Stimulated activated CD8-positive, alpha-beta memory T cell treated with anti-CD3 and anti-CD28 coated beads, Interleukin-12 subunit alpha, Interleukin-12 subunit beta, amount 100 ng/mL, for 24 hours (primary cell): ENCODE measurements around the gene PIGN.
"Not testable (repeated sequence)": the region's sequence is repeated elsewhere in the genome, so short reads cannot be mapped to it uniquely, and the experiment has no call there.

ENCODE experiments used
- DNase-seq: peaks from one replicate; pipeline ENCODE4 v3.0.0-alpha.2; 2020; ENCODE audit errors: extremely low read depth

The PIGN gene

GRCh38 chr18:62179213-62179612, 7.6 kb downstream of the PIGN start:
- no peak for DNase-seq

DNA sequence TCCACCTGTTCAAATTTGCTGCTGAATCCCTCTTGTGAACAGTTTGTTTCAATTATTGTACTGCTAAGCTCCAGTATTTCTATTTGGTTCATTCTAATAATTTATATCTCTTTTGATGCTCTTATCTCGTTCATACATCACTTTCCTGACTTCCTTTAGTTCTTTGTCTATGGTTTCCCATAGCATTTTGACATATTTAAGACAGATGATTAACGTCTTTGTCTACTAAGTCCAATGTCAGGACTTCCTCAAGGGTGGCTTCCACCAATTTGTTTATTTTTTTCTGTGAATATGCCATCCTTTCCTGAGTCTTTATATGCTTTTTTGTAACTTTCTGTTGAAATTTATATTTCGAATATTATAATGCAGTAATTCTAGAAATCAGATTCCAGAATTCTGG, 9.6 kb downstream of the PIGN start:
- no peak for DNase-seq

DNA sequence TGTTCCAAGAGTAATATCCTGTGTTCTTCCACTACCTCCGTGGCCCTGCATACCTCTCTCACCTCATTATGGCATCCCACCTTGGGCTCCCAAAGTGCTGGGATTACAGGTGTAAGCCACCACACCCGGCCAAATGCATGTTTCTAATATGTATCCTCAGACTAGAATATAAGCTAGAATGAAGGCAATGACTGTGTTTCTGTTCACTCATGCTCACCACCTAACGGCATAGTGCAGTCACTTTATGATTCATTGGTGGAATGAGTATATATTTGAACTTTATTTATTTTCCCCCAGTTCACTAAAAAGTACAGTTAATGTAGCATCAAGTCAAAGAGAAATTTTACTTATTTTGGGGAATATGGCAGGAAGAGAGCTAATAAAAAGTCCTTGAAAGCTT, 11.3 kb downstream of the PIGN start:
- DNase-seq = no peak

DNA sequence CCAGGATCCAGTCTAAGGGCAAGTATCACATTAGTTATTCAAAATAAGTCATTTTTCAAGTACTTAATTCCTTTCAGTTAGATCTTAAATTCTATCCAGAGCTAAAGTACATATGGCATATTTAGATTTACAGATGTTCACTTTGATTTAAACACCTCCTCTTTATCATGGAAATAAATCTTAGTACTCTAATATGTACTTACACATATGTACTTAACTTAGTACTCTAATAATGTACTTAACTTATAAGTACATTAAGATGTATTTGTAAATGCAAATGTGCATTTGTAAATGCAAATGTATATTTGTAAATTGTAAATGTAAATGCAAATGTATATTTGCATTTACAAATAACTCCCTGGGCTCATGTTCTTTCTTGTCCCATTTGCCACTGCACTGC, 14.6 kb downstream of the PIGN start:
- DNase-seq = no peak

- no peak for DNase-seq
Observed at GRCh38 chr18:62170857-62171256, 16.0 kb downstream of the PIGN start.

DNA sequence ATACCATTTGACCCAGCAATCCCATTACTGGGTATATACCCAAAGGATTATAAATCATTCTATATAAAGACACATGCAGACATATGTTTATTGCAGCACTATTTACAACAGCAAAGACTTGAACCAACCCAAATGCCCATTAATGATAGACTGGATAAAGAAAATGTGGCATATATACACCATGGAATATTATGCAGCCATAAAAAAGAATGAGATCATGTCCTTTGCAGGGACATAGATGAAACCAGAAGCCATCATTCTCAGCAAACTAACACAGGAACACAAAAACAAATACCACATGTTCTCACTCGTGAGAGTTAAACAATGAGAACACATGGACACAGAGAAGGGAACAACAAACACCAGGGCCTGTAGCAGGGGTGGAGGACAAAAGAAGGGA, 20.3 kb downstream of the PIGN start:
- not testable (repeated sequence) for DNase-seq

- no peak for DNase-seq
Observed at GRCh38 chr18:62165583-62165982, 21.3 kb downstream of the PIGN start.

- no peak for DNase-seq
Observed at GRCh38 chr18:62164855-62165487, 21.9 kb downstream of the PIGN start.

DNA sequence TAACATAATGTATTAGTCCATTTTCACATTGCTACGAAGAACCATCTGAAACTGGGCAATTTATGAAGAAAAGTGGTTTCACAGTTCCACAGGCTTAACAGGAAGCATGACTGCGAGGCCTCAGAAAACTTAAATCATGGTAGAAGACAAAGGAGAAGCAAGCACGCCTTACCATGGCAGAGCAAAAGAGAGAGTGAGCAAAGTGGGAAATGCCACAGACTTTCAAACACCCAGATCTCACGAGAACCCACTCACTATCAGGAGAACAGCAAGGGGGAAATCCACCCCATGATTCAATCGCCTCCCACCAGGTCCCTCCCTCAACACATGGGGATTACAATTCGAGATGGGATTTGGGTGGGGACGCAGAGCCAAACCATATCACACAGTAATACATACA, 22.5 kb downstream of the PIGN start:
- DNase-seq = no peak

GRCh38 chr18:62157843-62158242, 29.0 kb downstream of the PIGN start:
- no peak for DNase-seq

DNA sequence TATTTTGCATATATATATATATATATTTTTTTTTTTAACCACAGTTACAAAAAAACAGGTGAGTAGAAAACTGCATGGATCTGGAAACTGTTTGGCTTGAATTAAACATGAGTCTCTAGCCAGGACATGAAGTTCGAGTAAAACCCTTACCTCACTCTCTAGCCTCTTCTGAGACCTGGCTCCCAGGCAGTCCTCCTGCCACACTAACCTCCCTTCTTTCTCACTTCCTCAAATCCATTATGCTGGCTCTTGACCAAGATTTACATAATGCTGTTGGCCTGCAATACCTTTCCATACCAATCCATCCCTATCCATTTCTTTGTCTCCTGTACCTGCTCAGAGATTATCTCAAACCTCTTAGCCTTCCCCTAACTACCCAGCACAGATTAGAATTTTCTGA, 34.0 kb downstream of the PIGN start:
- no peak for DNase-seq

GRCh38 chr18:62151068-62151771, 35.6 kb downstream of the PIGN start:
- DNase-seq = no peak

DNA sequence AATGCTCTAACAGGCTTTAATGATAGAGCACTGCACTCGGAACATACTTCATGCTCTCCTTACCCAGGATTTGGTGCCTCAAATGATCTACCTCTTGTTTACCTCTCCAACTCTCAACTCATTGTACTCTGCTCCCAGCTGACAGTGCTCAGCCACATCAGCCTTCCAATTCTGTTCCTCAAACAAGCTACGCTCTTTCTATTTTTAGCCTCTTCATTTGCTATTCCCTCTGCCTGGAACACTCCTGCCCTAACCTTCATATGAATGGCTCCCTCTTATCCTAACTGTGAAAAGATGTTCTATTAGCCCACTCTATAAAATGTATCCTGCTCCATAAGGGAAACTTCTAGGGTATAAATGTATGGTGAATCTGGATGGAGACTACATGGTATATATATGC, 42.5 kb downstream of the PIGN start:
- no peak for DNase-seq

DNA sequence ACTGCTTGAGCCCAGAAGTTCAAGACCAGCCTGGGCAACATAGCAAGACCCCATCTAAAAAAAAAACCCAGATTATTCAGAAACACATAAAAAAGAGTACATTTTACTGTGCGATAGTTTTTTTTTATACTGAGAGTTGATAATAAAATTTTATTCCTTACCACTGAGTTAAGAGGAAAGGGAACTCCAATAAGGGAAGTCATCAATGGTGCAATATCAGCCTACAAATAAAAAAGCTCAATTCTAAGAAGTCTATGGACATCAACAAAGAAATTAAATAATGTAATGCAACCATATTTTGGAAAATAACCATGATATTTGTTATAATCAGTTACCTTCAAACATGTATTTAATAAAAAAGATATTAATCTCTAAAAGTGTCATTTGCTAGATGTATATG, 46.6 kb downstream of the PIGN start:
- no peak for DNase-seq

GRCh38 chr18:62138461-62139235, 48.2 kb downstream of the PIGN start:
- DNase-seq = no peak

DNA sequence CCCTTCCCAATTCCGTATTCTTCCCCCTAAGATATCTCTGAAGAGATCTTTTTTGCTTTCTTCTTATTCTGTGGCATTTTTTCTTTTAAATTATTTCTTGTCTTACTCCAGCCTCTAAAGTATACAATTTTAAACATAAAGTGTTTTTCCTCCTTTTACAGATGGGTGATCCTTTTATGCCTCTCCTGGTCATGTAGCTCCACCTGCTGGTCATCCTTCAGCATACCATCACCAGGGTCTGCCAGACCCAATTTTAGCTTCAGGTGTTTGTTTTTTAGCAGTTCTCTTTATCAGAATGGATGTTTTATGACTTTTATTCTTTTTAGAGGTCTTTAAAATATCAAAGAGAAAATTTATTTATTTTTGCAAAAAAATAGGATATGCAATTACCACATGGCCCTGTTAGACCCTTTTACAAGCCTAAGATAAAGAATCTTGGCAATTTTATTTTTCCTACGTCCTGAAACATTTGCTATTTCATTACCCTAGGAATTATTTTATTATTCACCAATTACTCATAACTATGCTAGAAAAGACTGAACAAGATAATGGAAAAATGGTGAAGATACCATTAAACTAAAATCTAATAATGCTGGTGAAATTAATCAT, 55.5 kb downstream of the PIGN start:
- peak; percentile 11 for DNase-seq

DNA sequence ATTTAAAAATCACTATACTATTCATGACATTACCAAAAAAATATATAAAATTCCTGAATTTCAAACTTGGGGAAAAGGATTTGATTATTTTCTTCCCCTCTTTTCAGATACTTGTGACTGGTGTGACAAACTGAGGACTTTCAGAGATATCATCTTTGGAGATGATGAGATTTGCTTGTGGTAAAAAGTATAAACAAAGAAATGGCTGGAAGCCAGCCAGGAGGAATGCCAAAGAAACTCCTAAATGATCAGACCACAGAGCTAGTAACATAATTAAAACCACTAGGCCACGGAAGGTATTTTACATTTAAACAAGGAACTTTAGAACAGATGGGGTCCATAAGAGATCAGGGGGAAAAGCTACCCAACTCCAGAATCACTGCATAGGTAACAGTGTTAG, 58.7 kb downstream of the PIGN start:
- no peak for DNase-seq

DNA sequence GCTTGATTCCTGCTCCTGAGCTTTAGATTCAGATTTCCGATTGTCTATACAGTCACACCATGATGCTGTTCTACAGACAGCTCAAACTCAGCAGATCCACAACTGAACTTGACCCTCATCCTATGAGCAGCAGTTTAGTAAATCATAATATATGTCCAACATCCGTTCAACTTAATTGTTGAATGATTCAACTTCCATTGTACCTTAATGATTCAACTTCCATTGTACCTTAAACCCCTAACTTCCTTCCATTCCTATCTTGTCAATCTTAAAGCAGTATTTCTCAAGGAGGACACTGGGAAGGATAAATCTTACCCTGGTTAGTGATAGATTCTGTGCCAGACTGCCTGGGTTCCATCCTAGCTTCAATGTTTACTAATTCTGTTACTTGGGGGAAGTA, 60.1 kb downstream of the PIGN start:
- DNase-seq = no peak

GRCh38 chr18:62125702-62126101, 61.2 kb downstream of the PIGN start:
- no peak for DNase-seq

GRCh38 chr18:62122330-62122729, 64.5 kb downstream of the PIGN start:
- DNase-seq = no peak

- DNase-seq = no peak
Observed at GRCh38 chr18:62119884-62120283, 67.0 kb downstream of the PIGN start.

DNA sequence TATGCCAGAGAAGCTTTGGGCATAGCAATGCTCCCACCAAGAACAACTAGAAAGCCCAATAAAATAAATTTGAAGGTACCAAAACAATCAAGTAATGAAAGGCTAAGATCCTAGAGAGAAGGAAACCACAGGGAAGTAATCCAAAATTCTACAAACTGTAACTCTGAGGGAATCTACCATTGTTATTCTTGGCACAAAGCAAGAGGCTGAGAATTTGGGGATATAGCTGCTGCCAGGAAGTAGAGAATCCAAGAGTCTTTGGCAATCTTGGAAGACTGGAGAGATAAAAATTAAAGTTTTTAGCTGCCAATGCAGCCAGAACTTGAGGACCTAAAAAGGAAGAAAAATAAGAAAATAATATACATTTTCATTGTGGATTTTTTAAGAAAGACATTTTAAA, 68.5 kb downstream of the PIGN start:
- no peak for DNase-seq

- no peak for DNase-seq
Observed at GRCh38 chr18:62109676-62110075, 77.2 kb downstream of the PIGN start.
